Bone marrow (tissue), 2 donors: ENCODE data around the gene VPS26B.
"Not testable (repeated sequence)": the region's sequence is repeated elsewhere in the genome, so short reads cannot be mapped to it uniquely, and the experiment has no call there.

ENCODE experiments used
- DNase-seq, 2 donors: peaks; one replicate each; lab custom pipeline; 2025; lab: John Stamatoyannopoulos, UW

Gene VPS26B

DNA sequence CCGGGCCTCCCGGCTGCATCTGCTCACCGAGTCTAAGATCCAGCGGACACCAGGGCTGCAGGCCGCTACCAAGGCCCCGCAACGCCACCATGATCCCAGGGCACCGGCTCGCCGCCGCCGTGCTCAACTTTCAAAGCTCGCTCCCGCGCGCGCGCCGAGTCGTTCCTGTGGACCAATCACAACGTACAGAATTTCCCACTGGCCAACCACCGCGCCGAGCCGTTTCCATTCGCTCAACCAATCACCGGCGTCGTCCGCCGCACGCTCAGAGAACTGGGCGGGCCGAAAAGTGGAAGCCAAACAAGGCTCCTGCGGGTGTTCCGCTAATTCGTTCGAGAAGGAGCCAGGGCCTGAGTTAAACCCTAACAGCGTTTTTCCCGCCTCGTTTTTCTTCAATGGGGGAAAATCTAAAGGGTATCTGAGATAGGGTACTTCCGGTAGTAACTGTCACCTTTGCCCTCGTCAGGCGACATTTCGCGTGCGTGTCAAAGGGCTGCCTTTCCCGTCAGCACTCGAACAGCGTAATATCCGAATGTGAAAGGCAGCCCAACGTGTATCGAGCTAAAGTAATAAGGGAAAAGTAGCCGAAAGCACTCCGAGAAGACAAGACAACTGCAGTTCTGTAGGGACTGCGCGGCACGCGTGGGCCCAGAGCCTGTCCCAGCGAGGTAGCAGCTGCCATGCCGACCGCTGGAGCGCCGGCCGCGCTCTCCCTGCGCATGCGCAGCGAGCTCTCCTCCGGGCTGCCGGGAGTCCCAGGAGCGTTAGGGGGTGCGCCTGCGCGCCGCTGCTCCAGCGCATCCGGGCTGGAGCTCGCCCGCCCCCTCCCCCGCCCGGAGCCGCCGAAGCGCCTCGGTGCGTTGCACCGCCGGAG is at the start of gene VPS26B, which contains the start of gene NCAPD3:
VPS26B (plus strand) TSS at position 836 of the 874 bp plus-strand sequence. CDS start 452 bp downstream, outside the sequence.
NCAPD3 (minus strand) TSS at position 132 of the 874 bp plus-strand sequence; CDS start at position 91, 41 bp downstream.
- DNase-seq = peak; percentile 90 to 94

DNA sequence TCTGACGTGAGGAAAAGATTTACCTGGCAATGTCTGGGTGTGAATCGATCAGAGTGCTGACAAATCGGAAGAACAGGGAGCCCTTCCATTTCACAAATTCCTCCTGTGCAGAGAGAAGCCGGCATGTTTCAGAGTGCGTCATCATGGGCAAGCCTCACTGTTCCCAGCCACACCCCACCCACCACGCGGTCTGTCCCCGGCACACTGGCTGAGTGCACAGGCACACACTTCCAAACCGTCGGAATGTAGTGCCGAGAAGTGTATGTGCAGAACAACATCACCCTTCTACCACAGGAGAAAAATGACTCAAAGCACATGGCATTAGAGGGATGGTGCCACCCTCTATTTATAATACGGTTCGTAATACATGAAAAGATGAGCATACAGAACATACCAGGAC is 48.2 kb upstream of the VPS26B start:
- DNase-seq = no peak

DNA sequence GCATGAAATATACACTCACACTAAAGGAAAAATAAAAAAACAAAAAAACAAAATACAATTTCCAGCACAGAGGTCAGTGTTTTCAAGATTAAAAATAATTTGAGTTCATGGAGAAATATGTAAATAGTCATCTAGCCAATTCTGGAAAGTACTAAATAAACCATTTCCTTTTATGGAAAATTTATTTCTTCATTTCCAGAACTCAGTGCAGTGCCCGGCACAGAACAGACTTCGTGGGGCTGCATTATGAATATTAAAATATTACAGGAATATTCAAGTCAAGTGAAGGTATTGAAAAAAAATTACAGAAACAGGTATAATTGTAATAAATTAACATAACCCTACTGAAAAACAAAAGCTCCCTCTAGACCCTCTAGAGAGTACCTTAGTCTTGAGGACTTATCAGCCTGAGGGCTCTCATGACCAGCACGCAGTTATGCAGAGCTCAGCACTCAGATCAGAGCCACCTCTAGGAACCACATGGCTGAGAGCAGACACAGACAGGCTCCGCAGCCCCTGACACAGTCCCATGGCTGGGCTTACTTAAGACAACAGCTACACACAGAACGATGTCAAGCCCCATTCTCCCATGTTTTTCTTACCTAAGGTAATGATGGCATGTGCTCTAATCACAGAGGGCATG is 46.3 kb upstream of the VPS26B start:
- DNase-seq = no peak

DNA sequence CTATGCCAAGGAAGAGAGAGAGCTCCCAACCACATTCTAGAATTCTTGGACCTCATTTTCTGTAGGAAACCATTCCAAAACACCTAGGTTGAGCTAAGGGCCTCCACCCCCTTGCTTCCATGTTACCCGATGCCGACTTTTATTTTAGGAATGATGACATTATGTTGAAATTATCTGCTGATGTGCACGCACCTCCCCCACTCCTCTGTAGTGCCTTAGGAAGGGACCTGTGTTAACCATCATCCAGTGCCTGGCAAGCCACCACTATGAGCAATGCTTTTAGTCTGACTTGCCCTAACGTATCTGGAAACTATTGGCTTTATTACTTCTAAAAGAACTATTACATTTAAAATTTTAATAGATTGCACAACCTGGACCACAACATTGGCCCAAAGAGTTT is 42.8 kb upstream of the VPS26B start:
- DNase-seq = no peak

DNA sequence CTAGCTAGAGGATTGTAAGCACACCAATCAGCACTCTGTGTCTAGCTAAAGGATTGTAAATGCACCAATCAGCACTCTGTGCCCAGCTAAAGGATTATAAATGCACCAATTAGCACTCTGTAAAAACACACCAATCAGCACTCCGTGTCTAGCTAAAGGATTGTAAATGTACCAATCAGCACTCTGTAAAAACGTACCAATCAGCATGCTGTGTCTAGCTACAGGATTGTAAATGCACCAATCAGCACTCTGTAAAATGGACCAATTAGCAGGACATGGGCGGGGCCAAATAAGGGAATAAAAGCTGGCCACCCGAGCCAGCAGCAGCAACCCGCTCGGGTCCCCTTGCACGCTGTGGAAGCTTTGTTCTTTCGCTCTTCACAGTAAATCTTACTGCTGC is 36.4 kb upstream of the VPS26B start:
- DNase-seq = not testable (repeated sequence)

DNA sequence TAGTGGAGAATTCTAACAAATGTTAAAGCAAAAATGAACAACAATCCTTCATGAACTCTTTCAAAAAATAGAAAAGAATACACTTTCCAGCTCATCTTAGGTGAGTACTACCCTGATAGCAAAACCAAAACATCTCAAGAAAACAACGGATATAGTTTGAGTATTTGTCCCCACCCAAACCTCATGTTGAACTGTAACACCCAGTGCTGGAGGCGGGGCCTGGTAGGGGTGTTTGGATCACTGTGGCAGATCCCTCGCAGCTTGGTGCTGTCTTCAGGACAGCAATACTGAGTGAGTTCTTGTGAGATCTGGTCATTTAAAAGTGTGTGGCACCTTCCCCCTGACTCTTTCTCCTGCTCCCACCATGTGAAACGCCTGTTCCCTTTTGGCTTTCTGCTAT is 27.7 kb upstream of the VPS26B start:
- no peak for DNase-seq

DNA sequence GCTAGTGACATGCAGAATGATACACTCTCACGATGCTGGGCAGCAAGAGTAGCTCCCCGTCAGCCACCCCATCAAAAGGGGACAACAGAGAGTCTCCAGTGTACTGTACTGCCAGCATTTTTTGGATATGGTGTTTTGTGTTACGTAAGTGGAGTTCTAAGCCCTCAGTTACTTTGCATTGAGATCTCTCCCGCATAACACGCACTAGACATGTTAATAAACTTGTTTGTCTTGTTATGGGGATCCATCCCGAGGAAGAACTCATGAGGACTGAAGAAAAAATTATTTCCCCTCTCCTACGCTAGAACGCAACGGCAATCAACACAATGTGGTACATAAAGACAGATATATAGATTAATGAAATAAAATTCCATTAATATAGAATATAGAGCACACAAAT is 24.9 kb upstream of the VPS26B start:
- DNase-seq = no peak

DNA sequence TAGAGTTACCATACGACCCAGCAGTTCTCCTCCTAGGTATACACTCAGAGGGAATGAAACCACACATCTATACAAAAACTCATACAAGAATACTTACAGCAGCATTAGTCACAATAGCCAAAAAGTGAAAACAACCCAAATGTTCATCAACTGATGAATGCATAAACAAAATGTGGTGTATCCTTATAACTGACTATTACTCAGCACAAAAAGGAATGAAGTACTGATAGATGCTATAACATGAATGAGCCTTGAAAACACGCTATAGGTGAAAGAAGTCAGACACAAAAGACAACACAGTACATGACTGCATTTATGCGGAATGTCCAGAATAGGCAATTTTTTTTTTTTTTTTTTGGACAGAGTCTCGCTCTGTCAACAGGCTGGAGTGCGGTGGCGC is 23.8 kb upstream of the VPS26B start:
- no peak for DNase-seq

DNA sequence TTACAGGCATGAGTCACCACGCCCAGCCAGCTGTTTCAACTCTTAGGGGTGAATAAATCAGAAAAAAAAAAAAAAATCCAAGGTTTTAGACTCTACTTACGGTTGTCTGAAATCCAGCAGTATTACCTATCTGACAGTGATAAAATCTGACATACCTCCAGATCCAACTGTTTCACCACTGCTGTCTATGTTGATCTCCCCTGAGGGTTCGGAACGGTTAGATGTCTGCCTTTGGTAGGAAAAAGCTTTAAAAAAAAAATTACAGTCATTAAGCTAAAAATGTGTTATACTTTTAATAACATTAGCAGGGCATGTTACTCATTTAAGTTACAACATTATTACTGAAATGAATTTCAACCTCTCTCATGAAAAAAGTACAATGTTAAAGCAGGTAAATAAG is 21.8 kb upstream of the VPS26B start:
- no peak for DNase-seq

DNA sequence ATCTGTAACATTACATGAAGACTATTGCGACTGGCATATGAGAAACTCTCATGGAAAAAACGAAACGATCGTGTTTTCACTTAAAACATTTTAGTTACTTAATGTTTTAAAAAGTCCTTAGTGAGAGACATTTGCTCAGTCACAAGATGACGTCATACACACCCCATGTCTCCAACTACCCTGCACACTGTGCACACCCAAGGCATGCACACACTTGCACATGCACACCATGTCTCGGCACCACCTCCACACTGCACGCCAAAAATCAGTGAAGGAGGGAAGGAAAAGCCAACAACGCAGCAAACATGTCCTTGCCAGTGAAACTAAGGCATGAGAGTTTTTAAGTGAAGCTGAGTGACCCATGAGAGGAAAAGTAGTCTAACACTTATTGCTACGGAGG is 18.7 kb upstream of the VPS26B start:
- no peak for DNase-seq

DNA sequence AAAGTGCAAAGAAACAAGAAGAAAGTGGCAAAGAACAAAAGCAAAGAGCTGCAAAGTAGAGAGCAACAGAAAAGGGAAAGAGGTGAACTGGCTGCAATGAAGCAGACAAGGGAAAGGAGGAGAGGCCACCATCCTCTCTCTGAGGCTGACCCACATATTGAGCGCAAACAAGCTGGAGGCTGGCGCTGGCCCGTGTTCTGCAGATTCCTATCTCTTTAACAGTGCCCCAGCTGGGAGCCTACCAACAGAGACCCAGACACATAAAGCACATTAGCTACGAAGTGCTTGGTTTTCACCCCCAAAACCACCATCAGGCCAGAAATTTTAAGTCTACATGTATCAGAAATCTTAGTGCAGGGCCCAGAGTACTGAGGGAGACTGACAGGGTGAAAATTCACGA is 18.3 kb upstream of the VPS26B start:
- no peak for DNase-seq

DNA sequence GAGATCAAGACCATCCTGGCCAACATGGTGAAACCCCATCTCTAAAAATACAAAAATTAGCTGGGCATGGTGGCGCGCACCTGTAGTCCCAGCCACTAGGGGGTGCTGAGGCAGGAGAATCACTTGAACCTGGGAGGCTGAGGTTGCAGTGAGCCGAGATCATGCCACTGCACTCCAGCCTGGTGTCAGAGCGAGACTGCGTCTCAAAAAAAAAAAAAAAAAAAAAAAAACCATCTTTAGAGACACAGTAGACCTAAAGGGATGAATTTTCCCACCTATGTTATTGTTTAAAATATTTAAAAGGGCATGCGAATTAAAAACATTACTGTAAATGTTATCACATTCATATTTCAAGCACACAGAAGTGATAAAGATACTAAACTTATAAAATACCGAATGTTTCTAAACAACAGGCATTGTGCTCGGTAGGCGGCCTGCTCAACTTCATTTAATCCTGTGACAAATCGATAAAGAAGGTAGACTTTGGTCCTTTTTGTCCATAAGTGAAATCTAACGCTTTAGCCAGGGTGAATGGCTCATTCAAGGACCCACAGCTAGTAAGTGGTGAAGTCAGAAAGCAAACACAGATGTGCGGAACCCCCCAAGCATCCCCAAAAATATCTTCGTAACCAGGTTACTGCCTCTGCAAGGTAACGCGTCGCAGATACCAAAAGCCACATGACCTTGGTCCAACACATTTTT is 16.8 kb upstream of the VPS26B start:
- DNase-seq = peak in 1 of 2 donors; percentile 2

DNA sequence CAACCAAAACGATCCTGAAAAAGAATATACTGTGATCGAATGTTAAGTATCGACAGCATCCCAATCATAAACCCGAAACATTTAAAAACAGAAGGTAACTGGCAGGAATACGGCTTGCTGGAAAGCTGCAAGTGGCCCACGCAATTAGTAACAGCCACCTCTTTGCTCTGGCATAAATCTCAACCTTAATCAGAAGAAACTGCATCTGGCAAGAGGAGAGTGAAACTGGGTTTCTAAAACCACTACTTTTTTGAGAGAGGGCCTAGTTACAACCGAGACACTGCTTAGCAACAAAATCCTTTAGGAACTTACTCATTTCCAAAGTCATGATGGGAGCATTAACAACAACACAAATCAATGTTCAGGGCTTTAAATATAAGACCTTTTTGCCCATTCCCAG is 8.6 kb upstream of the VPS26B start:
- DNase-seq = no peak

DNA sequence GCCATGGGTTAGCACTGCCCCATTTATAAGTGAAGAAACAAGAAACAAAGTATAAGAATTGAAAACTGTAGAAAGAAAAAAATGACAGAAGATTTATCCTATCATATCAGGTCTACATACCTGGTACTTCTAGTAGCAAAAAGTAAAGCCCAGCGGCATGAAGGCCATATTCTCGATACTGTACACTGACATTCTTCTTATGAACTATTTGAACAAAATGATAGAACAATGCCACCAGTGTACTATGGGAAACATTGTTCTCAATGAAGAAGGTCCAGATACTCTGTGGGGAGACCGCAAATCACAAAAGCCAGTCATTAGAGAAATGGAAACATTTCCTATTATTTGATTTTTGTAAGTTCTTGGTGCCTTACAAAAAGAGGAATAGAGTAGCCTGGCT is 7.7 kb upstream of the VPS26B start:
- no peak for DNase-seq

DNA sequence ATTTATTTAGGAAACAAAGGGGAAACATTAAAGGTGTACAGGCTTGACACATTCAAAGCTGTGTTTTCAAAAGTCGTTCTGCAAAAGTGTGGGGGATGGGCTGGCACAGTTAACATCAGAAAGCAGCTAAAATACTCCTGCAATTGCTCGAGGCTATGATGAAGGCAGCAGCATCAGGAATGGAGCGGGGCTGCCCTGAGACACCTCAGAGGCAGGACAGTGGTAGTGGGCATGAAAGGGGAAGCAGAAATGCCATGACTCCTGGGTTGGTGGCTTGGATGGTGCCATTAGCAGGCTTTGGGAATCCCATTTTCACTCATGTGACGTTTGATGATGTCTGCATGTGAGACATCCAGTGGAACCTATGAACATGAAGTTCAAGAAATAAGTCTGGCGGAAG is 1.4 kb upstream of the VPS26B start:
- DNase-seq = no peak

DNA sequence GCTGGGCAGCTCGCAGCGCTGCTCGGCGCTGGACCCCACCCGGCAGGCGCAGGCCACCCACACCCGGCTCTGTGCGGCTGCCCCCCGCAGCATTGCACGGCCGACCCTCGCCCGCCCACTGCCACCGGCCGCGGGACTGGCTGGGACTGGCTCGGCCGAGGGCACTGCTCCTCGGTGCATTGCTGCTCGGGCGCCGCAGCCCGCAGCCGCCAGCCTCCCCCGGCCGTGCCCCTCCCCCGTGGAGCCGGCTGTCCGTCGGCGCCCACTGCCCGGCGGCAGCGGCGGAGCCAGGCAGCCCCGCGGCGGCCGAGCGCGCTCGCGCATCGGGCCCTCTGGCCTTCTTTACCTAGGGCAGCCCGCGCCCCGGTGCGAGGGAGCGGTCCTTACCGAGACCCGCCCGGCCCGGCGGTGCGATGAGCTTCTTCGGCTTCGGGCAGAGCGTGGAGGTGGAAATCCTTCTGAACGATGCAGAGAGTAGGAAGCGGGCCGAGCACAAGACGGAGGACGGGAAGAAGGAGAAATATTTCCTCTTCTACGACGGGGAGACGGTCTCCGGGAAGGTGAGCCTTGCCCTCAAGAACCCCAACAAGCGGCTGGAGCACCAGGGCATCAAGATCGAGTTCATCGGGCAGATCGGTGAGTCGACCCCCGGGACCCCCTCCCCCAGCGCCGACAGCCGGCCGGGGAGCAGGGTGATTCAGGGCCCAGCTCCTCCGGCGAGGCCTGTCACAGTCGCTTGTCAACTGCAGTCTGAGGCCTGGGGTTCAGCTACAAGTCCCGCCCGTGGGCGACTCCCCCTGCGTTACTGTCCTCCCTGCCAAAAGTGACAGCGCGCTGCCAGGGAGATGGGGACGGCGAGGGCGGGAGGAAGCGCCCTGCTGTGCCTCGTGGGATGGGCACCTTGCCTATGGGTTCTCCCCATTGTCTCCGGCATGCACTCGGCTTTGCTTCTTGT is 516 bp downstream of the VPS26B start:
- peak; percentile 46 to 67 for DNase-seq

DNA sequence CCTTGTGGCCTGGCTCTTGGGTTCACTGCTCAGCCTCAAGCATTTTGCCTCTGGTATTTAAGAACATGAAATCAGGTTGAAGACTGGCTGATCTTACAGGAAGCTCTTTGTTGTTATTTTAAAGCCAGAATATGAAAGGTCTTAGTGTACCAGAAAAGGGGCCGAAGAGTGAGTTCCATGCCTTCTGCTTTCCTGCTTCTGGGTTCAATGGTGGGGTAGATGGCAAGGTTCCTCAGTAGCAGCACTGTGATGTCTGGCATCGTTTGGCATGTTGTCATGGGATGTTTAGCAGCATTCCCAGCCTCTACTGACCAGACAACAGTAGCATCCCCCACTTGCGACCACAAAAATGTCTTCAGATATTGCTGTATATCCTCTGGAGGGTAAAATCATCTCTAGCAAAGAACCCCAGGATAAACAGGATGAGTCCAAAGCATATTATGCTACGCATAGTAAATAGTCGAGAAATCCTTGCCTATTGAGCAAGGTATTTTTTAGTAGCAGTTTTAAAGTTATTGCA is 2.4 kb downstream of the VPS26B start:
- no peak for DNase-seq

DNA sequence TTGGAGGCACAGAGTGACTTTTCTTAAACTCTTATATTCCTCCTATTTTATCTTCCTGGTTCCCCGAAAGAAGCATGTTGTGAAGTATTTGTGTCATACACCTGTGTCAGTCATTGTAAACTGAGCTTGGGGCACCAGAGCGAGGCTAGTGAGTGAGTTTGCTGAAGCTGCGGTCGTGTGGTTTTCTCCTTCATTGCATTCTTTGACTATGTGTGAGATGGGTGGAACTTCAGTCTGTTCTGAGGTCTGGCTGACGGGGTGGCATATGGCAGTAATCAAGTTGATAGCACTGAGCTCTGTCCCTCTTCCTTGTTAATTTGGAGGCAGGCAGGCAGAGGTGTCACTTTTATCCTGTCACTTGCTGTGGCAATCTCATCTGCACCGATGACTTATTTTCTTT is 4.2 kb downstream of the VPS26B start:
- no peak for DNase-seq

DNA sequence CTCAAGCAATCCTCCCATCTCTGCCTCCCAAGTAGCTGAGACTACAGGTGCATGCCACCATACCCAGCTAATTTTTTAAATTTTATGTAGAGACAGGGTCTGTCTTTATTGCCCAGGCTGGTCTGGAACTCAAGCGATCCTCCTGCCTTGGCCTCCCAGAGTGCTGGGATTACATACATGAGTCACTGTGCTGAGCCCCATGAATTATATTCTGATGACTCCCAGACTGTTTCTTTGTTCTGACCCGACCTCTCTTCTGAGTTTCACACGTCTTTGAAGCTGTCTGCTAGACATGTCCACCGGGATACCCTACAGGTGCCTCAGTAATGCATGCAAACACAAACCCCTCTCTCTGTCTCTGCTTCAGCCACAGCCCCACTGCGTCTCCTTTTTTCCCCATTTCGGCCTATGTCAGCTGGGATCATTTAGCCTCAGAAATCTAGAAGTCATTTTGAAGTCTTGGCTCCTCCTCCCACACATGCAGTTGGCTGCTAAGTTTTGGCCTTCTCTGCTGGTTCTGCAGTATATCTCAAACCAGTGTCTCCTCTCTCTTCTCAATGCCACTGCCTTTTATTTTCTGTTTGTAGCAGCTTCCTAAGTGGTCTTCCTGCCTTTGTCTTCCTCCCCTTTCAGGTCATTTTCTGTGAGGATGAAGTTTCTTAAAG is 4.8 kb downstream of the VPS26B start:
- no peak for DNase-seq

DNA sequence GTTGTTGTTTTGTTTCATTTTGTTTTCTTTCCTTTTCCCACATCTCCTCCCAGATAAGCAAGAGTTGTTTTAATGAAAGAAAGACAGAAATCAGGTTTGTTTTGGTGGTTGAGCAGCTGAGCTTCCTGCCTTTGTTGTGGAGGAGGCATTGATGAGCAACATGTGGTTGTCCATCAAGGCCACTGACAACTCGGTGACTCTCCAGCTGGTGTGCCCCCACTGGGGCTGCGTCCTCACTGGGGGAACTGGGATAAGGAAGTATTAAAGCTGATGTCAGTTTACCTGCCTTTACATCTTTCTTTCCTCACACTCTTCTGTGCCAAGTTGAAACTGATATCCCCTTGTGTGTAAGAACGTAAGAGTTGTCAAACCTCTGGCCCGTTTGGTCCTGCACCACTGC is 5.9 kb downstream of the VPS26B start:
- no peak for DNase-seq
